MCF 10A (cell line): Measurements from ENCODE around the gene NUDCD3. TPM values are rescaled to one million over a fixed set of nuclear protein-coding genes. Genes with fewer than 3 reads are reported as not detected.
A peak's percentile ranks its signal among the peaks of the same experiment; 100 is the strongest.

Experiments
- Bru-seq: library from RNA; stranded (reverse); fragments of 400-500 nt; gene quantifications from one replicate; lab custom pipeline; 2021; lab: Mats Ljungman, UMichigan
- BruChase-seq, 2 experiments: library from RNA; stranded (reverse); fragments of 400-500 nt; gene quantifications; one replicate each; lab custom pipeline; 2021; lab: Mats Ljungman, UMichigan
- BruUV-seq: library from RNA; stranded (reverse); fragments of 400-500 nt; replicated peaks from 2 replicates; lab custom pipeline; 2021; lab: Mats Ljungman, UMichigan
- CTCF ChIA-PET: fragments of 300-600 bp; sonication (Branson Sonifier 250); formaldehyde crosslinking; extraction: SDS; loops from one replicate; lab custom pipeline; 2021; ENCODE audit warnings: antibody characterized with exemption, inconsistent platforms; lab: Yijun Ruan, JAX
- POLR2A ChIA-PET: fragments of 300-600, 350-650 bp; sonication (Branson Sonifier 250); formaldehyde crosslinking; extraction: SDS; loops from one replicate; lab custom pipeline; 2020; ENCODE audit warnings: antibody characterized with exemption, inconsistent platforms; lab: Yijun Ruan, JAX
- DNase-seq: peaks from one replicate; pipeline ENCODE4 v3.0.0-alpha.2; 2018; ENCODE audit not compliant: unreplicated experiment
- H3K27ac Mint-ChIP-seq: one replicate; pipeline ENCODE4 v1.8.0; 2022; ENCODE audit warnings: mild to moderate bottlenecking, low read depth, mixed read lengths; ENCODE audit not compliant: unreplicated experiment
- H3K27me3 Mint-ChIP-seq: one replicate; pipeline ENCODE4 v1.8.0; 2022; ENCODE audit warnings: mixed read lengths; ENCODE audit not compliant: insufficient read depth, unreplicated experiment
- H3K36me3 Mint-ChIP-seq: one replicate; pipeline ENCODE4 v1.8.0; 2022; ENCODE audit warnings: mild to moderate bottlenecking, moderate library complexity, mixed read lengths; ENCODE audit not compliant: insufficient read depth, unreplicated experiment
- H3K4me1 Mint-ChIP-seq: one replicate; pipeline ENCODE4 v1.8.0; 2022; ENCODE audit warnings: mixed read lengths; ENCODE audit not compliant: insufficient read depth, unreplicated experiment
- H3K4me3 Mint-ChIP-seq: one replicate; pipeline ENCODE4 v1.8.0; 2022; ENCODE audit warnings: mild to moderate bottlenecking, moderate library complexity, mixed read lengths; ENCODE audit not compliant: unreplicated experiment
- H3K9me3 Mint-ChIP-seq: one replicate; pipeline ENCODE4 v1.8.0; 2022; ENCODE audit warnings: mixed read lengths; ENCODE audit not compliant: unreplicated experiment
- intact Hi-C: fragments of 100-400 bp; cut with micrococcal nuclease; formaldehyde crosslinking; loops from 2 replicates; pipeline ENCODE4 v1.14.1; 2022
- long read RNA-seq: library from polyadenylated mRNA; stranded (forward); transcript quantifications from one replicate; pipeline ENCODE4 v2.0.0, GENCODE V29; 2022
- total RNA-seq: library from RNA; stranded (reverse); gene quantifications from 2 replicates; pipeline ENCODE4 v1.2.3, GENCODE V29; 2022
- TF ChIP-seq, protein P1 (sequence below): fragments of 200-600 bp; IDR thresholded peaks from one replicate; pipeline ENCODE4 v1.8.0; 2022; ENCODE audit warnings: antibody characterized with exemption, mild to moderate bottlenecking; ENCODE audit not compliant: unreplicated experiment

Gene NUDCD3
- 85.5 and 87.7 TPM in 2 replicates for total RNA-seq
- percentile 84 among the genes with signal in this experiment for Bru-seq, nascent RNA
- percentile 81 among the genes with signal in this experiment for BruChase-seq, experiment 1, labeled RNA remaining after a 6-hour chase
- percentile 85 among the genes with signal in this experiment for BruChase-seq, experiment 2, labeled RNA remaining after a 2-hour chase
- long read RNA-seq, full-length matches to known transcripts: 133 of 171 reads
- long read RNA-seq, partial matches to known transcripts: 6 of 171 reads
- long read RNA-seq, other reads (novel, unspliced or antisense): 32 of 171 reads

DNA sequence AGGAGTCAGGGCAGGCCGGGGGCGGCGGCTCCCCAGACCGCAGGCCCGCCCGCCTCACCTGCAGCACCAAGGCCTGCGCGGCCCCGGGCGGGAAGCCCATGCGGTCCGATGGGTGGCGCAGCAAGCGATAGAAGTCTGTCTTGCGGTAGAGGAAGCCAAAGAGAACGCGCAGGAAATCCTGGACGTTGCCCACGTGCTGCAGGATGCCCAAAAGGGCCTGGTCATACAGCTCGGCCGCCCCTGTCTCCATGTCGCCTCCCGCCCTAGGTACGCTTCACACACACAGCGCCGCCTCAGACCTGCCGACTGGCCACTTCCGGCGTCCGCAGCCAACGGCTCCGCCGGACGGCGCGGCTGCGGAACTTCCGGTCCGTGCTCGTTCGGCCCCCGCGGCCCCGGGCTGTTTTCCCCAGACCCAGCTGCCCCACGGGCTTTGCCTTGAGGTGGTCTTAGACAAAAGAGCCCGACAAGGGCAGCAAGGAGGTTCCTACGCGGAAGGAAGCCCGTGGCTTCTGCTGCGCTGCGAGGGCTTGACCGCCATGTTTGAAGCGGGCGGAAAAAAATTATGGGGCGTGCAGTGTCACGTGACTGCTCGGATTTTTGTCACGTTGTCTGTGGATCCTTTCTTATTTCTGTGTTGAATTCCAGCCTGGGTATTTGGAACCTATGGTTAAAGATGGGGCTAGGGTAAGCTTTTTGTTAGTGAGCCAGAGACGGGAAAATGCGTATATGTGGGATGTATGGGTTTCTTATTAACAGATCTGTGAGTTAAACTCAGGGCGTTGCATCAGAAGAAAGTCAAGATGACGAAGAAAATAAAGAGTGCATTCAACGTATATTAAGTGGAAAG lies at the start of gene NUDCD3:
TSS of gene NUDCD3 (minus strand) at position 308 of the 850 bp plus-strand sequence. CDS start at position 250, 58 bp downstream.
- intact Hi-C loops: loop anchor here (1.0 to 10.0 kb wide), 2 partner anchors 54 to 75 kb away; partner anchors contain the start of gene NPC1L1
- H3K4me1 Mint-ChIP-seq: peaks cover 37% of the 10 kb centered on the region
- TF ChIP-seq, protein P1, sequence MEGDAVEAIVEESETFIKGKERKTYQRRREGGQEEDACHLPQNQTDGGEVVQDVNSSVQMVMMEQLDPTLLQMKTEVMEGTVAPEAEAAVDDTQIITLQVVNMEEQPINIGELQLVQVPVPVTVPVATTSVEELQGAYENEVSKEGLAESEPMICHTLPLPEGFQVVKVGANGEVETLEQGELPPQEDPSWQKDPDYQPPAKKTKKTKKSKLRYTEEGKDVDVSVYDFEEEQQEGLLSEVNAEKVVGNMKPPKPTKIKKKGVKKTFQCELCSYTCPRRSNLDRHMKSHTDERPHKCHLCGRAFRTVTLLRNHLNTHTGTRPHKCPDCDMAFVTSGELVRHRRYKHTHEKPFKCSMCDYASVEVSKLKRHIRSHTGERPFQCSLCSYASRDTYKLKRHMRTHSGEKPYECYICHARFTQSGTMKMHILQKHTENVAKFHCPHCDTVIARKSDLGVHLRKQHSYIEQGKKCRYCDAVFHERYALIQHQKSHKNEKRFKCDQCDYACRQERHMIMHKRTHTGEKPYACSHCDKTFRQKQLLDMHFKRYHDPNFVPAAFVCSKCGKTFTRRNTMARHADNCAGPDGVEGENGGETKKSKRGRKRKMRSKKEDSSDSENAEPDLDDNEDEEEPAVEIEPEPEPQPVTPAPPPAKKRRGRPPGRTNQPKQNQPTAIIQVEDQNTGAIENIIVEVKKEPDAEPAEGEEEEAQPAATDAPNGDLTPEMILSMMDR: no peak
- no TSS peak for BruUV-seq
- DNase-seq: peak; percentile 84
- no peaks in the 10 kb centered on the region for H3K27me3 Mint-ChIP-seq
- no peaks in the 10 kb centered on the region for H3K9me3 Mint-ChIP-seq
- ChIA-PET POLR2A (interaction anchor here (0.6 to 4.7 kb wide), 49 partner anchors 8 to 1592 kb away, joined by 3 to 69 read pairs (median 4); partner anchors contain the start of genes DBNL, DDX56, H2AZ2 and NPC1L1), CTCF (interaction anchor here (0.6 to 4.7 kb wide), 18 partner anchors 9 to 533 kb away, joined by 3 to 43 read pairs (median 4); no protein-coding TSS in a partner anchor)
- H3K27ac Mint-ChIP-seq: peak within 1 kb of the TSS; percentile 88
- H3K36me3 Mint-ChIP-seq: peaks cover 8% of the 10 kb centered on the region
- H3K4me3 Mint-ChIP-seq: peak within 1 kb of the TSS; percentile 80

DNA sequence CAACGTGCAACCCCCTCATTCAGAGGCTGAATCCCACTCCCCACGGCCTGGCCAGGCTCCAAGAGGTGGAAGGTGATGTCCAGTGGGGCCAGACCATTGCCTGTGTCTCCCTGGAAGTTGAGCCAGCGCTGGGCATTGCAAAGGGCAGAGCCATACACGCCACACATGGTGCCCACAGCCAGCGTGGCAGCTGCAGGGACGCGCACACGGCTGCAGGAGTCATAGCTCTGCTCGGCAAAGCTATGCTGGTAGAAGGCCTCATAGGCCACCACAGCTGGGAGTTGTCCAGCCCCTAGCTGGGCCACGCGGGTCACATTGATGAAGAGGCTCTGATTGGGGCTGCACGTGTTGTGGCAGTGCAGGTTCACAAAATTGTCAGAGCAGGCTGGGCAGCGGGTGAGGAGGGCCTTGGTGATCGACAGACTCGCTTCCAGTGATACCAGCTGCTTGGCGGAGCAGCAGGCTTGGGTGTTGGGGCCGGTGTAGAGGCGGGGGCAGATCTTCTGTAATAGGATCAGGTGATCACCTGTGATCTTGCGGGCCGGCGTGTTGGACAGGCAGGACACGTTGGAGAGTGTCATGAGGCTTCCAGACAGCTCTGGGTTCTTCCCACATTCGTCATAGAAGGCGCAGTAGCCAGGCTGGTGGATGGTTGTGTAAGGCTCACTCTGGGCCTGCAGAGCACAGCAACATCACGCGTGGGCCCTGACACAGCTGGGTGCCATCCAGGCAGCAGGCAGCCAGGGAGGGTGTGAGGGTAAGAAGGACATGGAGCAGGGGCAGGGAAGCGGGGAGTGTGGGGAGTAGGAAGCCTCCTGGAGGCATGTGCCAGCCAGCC lies 49.4 kb upstream of the NUDCD3 start:
- H3K9me3 Mint-ChIP-seq: no peaks in the 10 kb centered on the region
- no TSS peak for BruUV-seq
- intact Hi-C loops: loop anchor here (10.0 kb wide), 1 partner anchor 45 kb away; the partner anchor contains the start of gene NUDCD3
- TF ChIP-seq, protein P1: no peak
- H3K27me3 Mint-ChIP-seq: no peaks in the 10 kb centered on the region
- no peak overlapping the region for H3K27ac Mint-ChIP-seq
- POLR2A ChIA-PET: interaction anchor here (1.2 to 6.4 kb wide), 2 partner anchors 49 to 258 kb away, joined by 3 to 60 read pairs; partner anchors contain the start of gene NUDCD3
- H3K4me3 Mint-ChIP-seq: no peak overlapping the region
- CTCF ChIA-PET: interaction anchor here (0.6 to 1.2 kb wide), 2 partner anchors 26 to 33 kb away, joined by 3 read pairs; no protein-coding TSS in a partner anchor
- H3K4me1 Mint-ChIP-seq: peaks cover 17% of the 10 kb centered on the region
- no peaks in the 10 kb centered on the region for H3K36me3 Mint-ChIP-seq
- no peak for DNase-seq

DNA sequence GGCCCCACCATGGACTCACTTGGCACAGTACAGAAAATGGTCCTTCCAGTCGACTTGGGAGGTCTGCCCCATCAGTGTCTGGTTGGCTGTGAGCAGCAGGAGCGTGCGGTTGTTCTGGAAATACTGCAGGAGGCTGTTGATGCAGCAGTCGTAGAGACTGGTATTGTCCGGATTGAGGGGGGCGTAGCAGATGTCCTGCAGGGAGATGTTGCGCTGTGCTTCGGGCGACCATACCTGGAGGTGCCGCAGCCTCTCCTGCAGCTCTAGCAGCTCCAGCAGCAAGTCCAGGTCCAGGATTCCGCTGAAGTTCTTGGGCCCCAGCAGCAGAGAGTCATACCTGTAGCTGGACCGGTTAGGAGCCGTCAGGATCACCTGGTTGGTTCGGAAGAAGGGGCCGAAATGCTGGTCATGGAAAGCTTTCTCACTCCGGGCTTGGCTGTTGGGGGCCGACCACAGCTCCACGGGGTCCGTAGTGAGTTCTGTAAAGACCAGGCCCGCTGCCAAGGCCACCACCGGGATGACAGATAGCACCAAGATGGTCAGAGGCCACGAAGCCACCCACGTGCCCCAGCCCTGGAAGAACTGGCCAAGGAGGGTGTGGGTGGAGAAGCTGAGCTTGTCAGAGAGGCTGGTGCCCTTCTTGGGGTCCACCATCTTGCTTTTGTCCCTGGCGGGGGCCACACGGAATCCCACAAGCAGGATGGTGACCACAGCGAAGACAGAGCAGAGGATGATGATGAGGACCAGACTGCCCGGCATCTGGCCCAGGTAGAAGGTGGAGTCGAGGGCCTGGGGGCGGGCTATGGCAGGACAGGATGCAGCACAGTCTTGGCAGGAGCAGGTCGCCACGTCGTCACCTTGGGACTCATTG lies 48.6 kb upstream of the NUDCD3 start:
- TF ChIP-seq, protein P1: no peak
- CTCF ChIA-PET: no interaction called here
- BruUV-seq: no TSS peak
- intact Hi-C loops: no loop called here
- DNase-seq: no peak
- POLR2A ChIA-PET: interaction anchor here (0.7 to 1.2 kb wide), 2 partner anchors 49 to 259 kb away, joined by 3 to 4 read pairs; partner anchors contain the start of gene NUDCD3
- no peaks in the 10 kb centered on the region for H3K27me3 Mint-ChIP-seq
- H3K36me3 Mint-ChIP-seq: no peaks in the 10 kb centered on the region
- H3K4me3 Mint-ChIP-seq: no peak overlapping the region
- H3K9me3 Mint-ChIP-seq: no peaks in the 10 kb centered on the region
- no peak overlapping the region for H3K27ac Mint-ChIP-seq
- peaks cover 12% of the 10 kb centered on the region for H3K4me1 Mint-ChIP-seq
